Caco-2 (cell line): ENCODE measurements around the gene SLC4A4. TPM values are rescaled to one million over a fixed set of nuclear protein-coding genes. Genes with fewer than 3 reads are reported as not detected.

Experiments
- BruUV-seq: library from RNA; stranded (reverse); fragments of 400-500 nt; replicated peaks from 2 replicates; lab custom pipeline; 2021; lab: Mats Ljungman, UMichigan
- CTCF ChIA-PET: fragments of 300-600 bp; sonication (Branson Sonifier 250); formaldehyde crosslinking; loops from one replicate; lab custom pipeline; 2022; ENCODE audit warnings: antibody characterized with exemption; lab: Charles Lee
- POLR2A ChIA-PET: fragments of 300-600 bp; sonication (Branson Sonifier 250); formaldehyde crosslinking; loops from one replicate; lab custom pipeline; 2022; ENCODE audit warnings: antibody characterized with exemption; lab: Charles Lee
- DNase-seq, 2 experiments: peaks; one replicate each; pipeline versions ENCODE4 v3.0.0 to v3.0.0-alpha.2; 2020 to 2022
- H3K27me3 ChIP-seq: replicated peaks from 2 replicates; pipeline ENCODE4 v1.6.0; 2011; ENCODE audit warnings: low read length; ENCODE audit not compliant: control insufficient read depth, insufficient read depth
- H3K36me3 ChIP-seq: 2 replicates; pipeline ENCODE4 v1.5.1; 2011; ENCODE audit warnings: low read length; ENCODE audit not compliant: control insufficient read depth, insufficient read depth
- H3K4me1 ChIP-seq: fragments of 250-450 bp; sonication (Bioruptor Pico); 2 replicates; pipeline ENCODE4 v1.5.1; 2020; ENCODE audit warnings: mild to moderate bottlenecking
- H3K4me3 ChIP-seq: 2 replicates; pipeline ENCODE4 v1.5.1; 2011; ENCODE audit warnings: low read depth, mild to moderate bottlenecking, control low read depth, low read length
- H3K9me3 ChIP-seq: fragments of 250-450 bp; sonication (Bioruptor Pico); 2 replicates; pipeline ENCODE4 v1.5.1; 2020; ENCODE audit warnings: mild to moderate bottlenecking, moderate library complexity
- H3K27ac Mint-ChIP-seq: one replicate; pipeline ENCODE4 v1.8.0; 2022; ENCODE audit warnings: mixed read lengths; ENCODE audit not compliant: unreplicated experiment
- H3K27me3 Mint-ChIP-seq: one replicate; pipeline ENCODE4 v1.8.0; 2022; ENCODE audit warnings: mixed read lengths; ENCODE audit not compliant: insufficient read depth, unreplicated experiment
- H3K36me3 Mint-ChIP-seq: one replicate; pipeline ENCODE4 v1.8.0; 2022; ENCODE audit warnings: mild to moderate bottlenecking, mixed read lengths; ENCODE audit not compliant: insufficient read depth, unreplicated experiment
- H3K4me1 Mint-ChIP-seq: one replicate; pipeline ENCODE4 v1.8.0; 2022; ENCODE audit warnings: low read depth, mixed read lengths; ENCODE audit not compliant: unreplicated experiment
- H3K4me3 Mint-ChIP-seq: one replicate; pipeline ENCODE4 v1.8.0; 2022; ENCODE audit warnings: mild to moderate bottlenecking, moderate library complexity, mixed read lengths; ENCODE audit not compliant: unreplicated experiment
- H3K9me3 Mint-ChIP-seq: one replicate; pipeline ENCODE4 v1.8.0; 2022; ENCODE audit warnings: mixed read lengths; ENCODE audit not compliant: unreplicated experiment
- CTCF ChIP-seq, 2 experiments: fragments of 200-600 bp in 1 of 2; IDR thresholded peaks; 1 replicate in 1 of 2; 2 replicates in 1 of 2; pipeline versions ENCODE4 v1.5.1 to v1.8.0; 2011 to 2022; ENCODE audit warnings: antibody characterized with exemption in 1 of 2, control low read depth in 1 of 2, inconsistent platforms in 1 of 2, low read depth in 1 of 2, low read length in 1 of 2, mild to moderate bottlenecking in 1 of 2, moderate library complexity in 1 of 2; ENCODE audit not compliant: insufficient read depth in 1 of 2, severe bottlenecking in 1 of 2, unreplicated experiment in 1 of 2
- intact Hi-C: fragments of 100-400 bp; cut with micrococcal nuclease; formaldehyde crosslinking; loops from one replicate; pipeline ENCODE4 v1.10.0; 2022; ENCODE audit not compliant: unreplicated experiment
- total RNA-seq: library from RNA; stranded (reverse); gene quantifications from 2 replicates; pipeline ENCODE4 v1.2.3, GENCODE V29; 2022

SLC4A4 gene
- total RNA-seq, 1 experiment from 2014 or later, result 0.29 TPM

GRCh38 chr4:71550220-71551165 lies 211.7 kb downstream of the SLC4A4 start:
- ChIA-PET CTCF (interaction anchor here (1.0 to 1.8 kb wide), 5 partner anchors 10 to 321 kb away, joined by 3 to 6 read pairs (median 5); no protein-coding TSS in a partner anchor), POLR2A (interaction anchor here (0.6 kb wide), 1 partner anchor 461 kb away, joined by 3 read pairs; no protein-coding TSS in a partner anchor)
- BruUV-seq, result no TSS peak
- Mint-ChIP-seq H3K27me3 (no peaks in the 10 kb centered on the region), H3K27ac (peak overlapping the region; percentile 15), H3K9me3 (no peaks in the 10 kb centered on the region), H3K36me3 (no peaks in the 10 kb centered on the region), H3K4me3 (peak overlapping the region; percentile 51), H3K4me1 (peaks cover 24% of the 10 kb centered on the region)
- intact Hi-C loops, result loop anchor here (2.0 to 5.0 kb wide), 2 partner anchors 56 to 162 kb away; no protein-coding TSS in a partner anchor
- peak; percentile 22 to 50 for DNase-seq
- no peaks in the 10 kb centered on the region for H3K27me3 ChIP-seq
- H3K4me1 ChIP-seq, result peaks cover 43% of the 10 kb centered on the region
- no peak overlapping the region for H3K4me3 ChIP-seq
- no peaks in the 10 kb centered on the region for H3K9me3 ChIP-seq
- no peaks in the 10 kb centered on the region for H3K36me3 ChIP-seq
- no peak for TF ChIP-seq CTCF (IDR thresholded peaks at IDR 0.05; ENCODE audit: insufficient read depth in 1 of 2, low read depth in 1 of 2, low read length in 1 of 2, severe bottlenecking in 1 of 2, unreplicated experiment in 1 of 2)

DNA sequence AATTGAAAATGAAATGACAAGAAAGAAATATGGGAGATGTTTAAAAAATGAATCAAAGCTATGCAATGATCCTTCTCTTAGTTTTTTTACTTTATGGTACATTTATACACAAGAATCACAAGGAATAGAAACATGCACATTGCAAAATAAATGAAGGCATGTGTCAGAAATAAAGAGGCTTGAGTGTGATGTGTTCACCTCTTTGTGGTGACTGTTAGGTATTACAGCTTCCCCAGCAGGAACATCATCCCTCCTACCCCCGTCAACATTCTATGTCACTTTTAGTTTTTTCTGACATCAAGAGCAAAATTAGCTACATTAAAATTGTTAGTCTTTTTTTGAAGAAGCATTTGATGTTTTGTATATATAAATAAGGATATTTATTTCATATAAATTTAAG lies 214.8 kb downstream of the SLC4A4 start:
- DNase-seq, result peak in 1 of 2 experiments; percentile 13
- H3K27me3 ChIP-seq, result no peaks in the 10 kb centered on the region
- Mint-ChIP-seq H3K27ac (no peak overlapping the region), H3K36me3 (no peaks in the 10 kb centered on the region), H3K9me3 (no peaks in the 10 kb centered on the region), H3K4me3 (no peak overlapping the region), H3K27me3 (no peaks in the 10 kb centered on the region), H3K4me1 (peaks cover 13% of the 10 kb centered on the region)
- CTCF ChIA-PET, result no interaction called here
- POLR2A ChIA-PET, result no interaction called here
- no TSS peak for BruUV-seq
- intact Hi-C loops, result loop anchor here (1.0 to 5.0 kb wide), 4 partner anchors 159 to 369 kb away; no protein-coding TSS in a partner anchor
- no peaks in the 10 kb centered on the region for H3K36me3 ChIP-seq
- peaks cover 30% of the 10 kb centered on the region for H3K4me1 ChIP-seq
- no peaks in the 10 kb centered on the region for H3K9me3 ChIP-seq
- no peak overlapping the region for H3K4me3 ChIP-seq
- peak; percentile 46 to 47 for TF ChIP-seq CTCF (IDR thresholded peaks at IDR 0.05; ENCODE audit: insufficient read depth in 1 of 2, low read depth in 1 of 2, low read length in 1 of 2, severe bottlenecking in 1 of 2, unreplicated experiment in 1 of 2)

DNA sequence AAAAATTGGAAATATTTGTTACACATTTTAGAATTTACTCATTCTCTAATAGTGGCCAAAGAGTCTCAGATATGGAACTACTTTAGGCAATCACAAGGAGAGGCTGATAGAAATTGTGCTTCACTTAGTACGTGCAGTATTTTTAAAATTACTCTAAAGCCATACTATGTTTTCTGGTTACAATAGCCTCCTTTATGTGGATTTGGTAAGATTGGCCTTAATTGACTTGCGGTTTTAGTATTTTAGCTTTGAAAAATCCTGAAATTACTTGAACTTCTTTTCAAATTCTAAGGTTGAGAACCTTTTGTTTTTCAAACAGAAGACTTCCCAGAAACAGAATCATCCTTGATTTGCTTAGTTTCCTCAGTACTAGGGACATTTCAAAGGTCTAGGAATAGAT lies 215.2 kb downstream of the SLC4A4 start:
- H3K4me3 ChIP-seq, result no peak overlapping the region
- Mint-ChIP-seq H3K27me3 (no peaks in the 10 kb centered on the region), H3K4me1 (peaks cover 13% of the 10 kb centered on the region), H3K36me3 (no peaks in the 10 kb centered on the region), H3K4me3 (no peak overlapping the region), H3K27ac (no peak overlapping the region), H3K9me3 (no peaks in the 10 kb centered on the region)
- ChIA-PET POLR2A (no interaction called here), CTCF (no interaction called here)
- DNase-seq, result no peak
- H3K4me1 ChIP-seq, result peaks cover 26% of the 10 kb centered on the region
- no peaks in the 10 kb centered on the region for H3K9me3 ChIP-seq
- TF ChIP-seq CTCF (IDR thresholded peaks at IDR 0.05; ENCODE audit: insufficient read depth in 1 of 2, low read depth in 1 of 2, low read length in 1 of 2, severe bottlenecking in 1 of 2, unreplicated experiment in 1 of 2), result no peak
- intact Hi-C loops, result loop anchor here (5.0 kb wide), 1 partner anchor 158 kb away; no protein-coding TSS in a partner anchor
- no peaks in the 10 kb centered on the region for H3K36me3 ChIP-seq
- no TSS peak for BruUV-seq
- no peaks in the 10 kb centered on the region for H3K27me3 ChIP-seq
